ENCODE measurements around the gene BTBD19.
A peak's percentile ranks its signal among the peaks of the same experiment; 100 is the strongest.
"Not testable (repeated sequence)": the region's sequence is repeated elsewhere in the genome, so short reads cannot be mapped to it uniquely, and the experiment has no call there.

Gene BTBD19

DNA sequence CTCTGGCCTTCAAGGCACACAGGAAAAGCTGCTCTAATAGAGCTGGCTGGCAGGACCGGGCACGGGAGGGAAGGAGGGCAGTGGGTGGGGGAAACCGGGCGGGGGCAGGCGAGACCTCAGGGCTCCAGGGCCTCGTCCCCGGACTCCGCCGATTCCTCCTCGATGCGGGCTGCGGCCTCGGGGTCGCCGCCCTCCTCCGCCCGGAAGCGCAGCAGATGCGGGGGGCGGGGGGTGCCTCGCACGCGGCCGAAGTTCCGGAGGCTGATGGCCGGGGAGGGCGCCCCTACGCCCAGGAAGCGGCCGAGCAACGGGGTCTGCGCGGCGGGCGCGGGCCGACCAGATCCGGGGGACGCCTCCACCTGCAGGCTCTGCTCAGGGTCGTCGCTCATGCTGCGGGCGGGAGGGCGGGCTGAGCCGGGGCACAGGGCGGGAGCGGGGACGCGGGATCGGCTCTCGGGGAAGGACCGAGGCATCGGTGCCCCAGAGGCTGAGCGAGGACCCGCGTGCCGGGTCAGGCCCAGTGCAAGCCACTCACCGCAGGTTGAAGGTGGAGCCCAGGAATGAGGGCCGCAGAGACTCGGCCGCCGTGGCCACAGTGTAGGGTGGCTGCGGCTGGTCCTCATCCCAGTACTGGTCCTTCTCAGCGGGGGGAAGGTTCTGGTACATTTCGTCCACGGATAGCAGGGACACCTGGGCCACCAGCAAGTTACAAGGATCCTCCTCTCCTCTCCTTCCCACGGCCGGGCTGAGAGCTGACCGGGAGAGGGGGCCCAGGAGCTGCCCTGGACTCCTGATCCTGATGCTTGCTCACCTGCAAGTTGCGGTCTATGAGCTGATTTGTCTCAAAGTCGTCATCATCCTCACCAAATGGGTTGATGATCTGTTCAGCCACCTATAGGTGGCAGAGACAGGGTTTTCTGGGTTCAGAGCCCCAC is 24.0 kb upstream of the BTBD19 start:
- no peaks in the 10 kb centered on the region for H3K27me3 Mint-ChIP-seq (ENCODE audit: low read depth)
- H3K4me3 Mint-ChIP-seq, result peak overlapping the region; percentile 67

DNA sequence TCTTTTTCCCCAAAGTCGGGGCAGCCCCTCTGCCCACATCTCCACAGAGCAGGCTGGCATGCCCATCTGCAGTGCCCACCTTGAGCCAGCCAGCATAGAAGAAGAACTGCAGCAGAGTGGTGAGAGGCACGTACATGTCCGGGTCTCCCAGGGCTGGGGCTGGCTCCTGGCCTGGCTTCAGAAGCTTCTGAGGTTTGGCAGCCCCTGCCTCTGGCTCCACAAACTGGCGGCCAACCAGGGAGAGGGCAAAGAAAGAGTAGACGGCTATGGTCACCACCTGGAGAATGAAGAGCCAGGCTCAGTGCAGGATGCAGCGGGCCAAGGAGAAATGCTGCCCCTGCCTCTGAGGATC is 23.3 kb upstream of the BTBD19 start:
- Mint-ChIP-seq H3K9me3 (no peaks in the 10 kb centered on the region), H3K27me3 (ENCODE audit: low read depth) (no peaks in the 10 kb centered on the region), H3K36me3 (ENCODE audit: low read depth) (peaks cover 27% of the 10 kb centered on the region), H3K4me1 (ENCODE audit: low read depth) (peaks cover 29% of the 10 kb centered on the region), H3K27ac (peak overlapping the region; percentile 60), H3K4me3 (peak overlapping the region; percentile 67)
- no peak for DNase-seq (ENCODE audit: low spot score)

More for the DNA sequence above, 24.0 kb upstream of the BTBD19 start:
- peaks cover 32% of the 10 kb centered on the region for H3K36me3 Mint-ChIP-seq (ENCODE audit: low read depth)
- H3K27ac Mint-ChIP-seq, result peak overlapping the region; percentile 60
- H3K4me1 Mint-ChIP-seq (ENCODE audit: low read depth), result peaks cover 29% of the 10 kb centered on the region
- H3K9me3 Mint-ChIP-seq, result no peaks in the 10 kb centered on the region
- no peak for DNase-seq (ENCODE audit: low spot score)

DNA sequence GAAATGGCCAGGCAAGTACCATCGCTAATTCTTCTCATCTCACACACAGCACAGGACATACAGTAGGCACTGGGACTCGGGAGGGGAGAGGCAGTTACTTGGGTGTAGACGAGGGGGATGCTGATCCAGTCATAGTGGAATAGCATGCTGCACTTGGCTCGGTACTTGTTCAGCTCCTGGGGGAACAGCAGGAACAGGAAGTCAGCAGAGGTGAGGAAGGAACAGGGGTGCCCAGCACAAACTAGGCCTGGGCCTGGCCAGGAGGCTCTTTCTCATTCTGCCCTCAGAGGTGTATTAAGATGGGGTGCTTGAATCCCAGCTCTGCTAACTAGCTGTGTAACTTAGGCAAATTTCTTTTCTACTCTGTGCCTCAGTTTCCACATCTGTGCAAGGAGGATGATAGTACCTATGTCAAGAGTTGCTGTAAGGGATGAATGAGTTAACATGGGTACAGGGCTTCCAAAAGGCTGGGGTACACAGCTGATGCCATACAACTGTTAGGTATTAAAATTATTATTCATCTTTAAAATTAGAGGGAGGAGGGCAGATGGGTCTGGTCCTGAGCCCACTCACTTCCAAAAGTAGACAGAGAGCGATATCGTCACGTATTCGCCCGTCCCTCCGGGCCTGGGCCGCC is 22.7 kb upstream of the BTBD19 start:
- no peaks in the 10 kb centered on the region for H3K9me3 Mint-ChIP-seq
- peak overlapping the region; percentile 67 for H3K4me3 Mint-ChIP-seq
- H3K36me3 Mint-ChIP-seq (ENCODE audit: low read depth), result peaks cover 21% of the 10 kb centered on the region
- no peaks in the 10 kb centered on the region for H3K27me3 Mint-ChIP-seq (ENCODE audit: low read depth)
- no peak for DNase-seq (ENCODE audit: low spot score)
- peaks cover 26% of the 10 kb centered on the region for H3K4me1 Mint-ChIP-seq (ENCODE audit: low read depth)
- H3K27ac Mint-ChIP-seq, result peak overlapping the region; percentile 60

DNA sequence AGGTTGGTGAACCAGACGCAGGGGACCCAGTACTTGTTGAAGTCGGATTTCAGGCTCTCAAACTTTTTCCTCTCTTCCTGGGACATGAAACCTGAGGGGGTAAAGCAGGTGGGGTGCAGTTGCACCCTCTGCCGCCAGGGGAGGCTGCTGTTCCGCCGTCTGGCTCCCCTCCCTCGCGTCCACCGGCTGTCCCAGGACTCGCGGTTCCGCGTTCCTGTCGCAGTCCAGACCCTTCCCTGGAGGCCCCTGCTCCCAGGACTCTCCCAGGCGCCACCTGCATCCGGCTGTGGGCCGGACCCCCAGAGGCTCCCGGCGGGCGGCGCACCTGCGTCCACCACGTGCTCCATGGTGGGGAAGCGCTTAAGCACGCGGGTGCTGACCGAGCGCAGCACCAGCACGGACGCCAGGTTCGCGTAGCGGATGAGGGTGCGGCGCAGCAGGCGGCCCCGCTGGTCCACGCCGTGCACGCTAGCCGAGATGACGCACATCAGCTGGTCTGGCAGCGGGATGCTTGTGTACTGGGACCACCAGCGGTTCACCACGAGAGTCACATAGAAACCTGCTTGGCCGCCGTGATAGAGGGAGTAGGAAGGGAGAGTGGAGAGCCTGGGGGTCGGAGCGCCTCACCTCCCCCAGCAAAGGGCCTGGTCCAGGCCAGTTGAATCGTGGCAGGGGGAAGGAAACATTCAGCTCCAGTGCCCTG is 22.0 kb upstream of the BTBD19 start:
- H3K4me1 Mint-ChIP-seq (ENCODE audit: low read depth), result peaks cover 24% of the 10 kb centered on the region
- no peaks in the 10 kb centered on the region for H3K27me3 Mint-ChIP-seq (ENCODE audit: low read depth)
- peak overlapping the region; percentile 60 for H3K27ac Mint-ChIP-seq
- no peaks in the 10 kb centered on the region for H3K9me3 Mint-ChIP-seq
- peak overlapping the region; percentile 67 for H3K4me3 Mint-ChIP-seq
- peaks cover 14% of the 10 kb centered on the region for H3K36me3 Mint-ChIP-seq (ENCODE audit: low read depth)
- DNase-seq (ENCODE audit: low spot score), result peak; percentile 69

DNA sequence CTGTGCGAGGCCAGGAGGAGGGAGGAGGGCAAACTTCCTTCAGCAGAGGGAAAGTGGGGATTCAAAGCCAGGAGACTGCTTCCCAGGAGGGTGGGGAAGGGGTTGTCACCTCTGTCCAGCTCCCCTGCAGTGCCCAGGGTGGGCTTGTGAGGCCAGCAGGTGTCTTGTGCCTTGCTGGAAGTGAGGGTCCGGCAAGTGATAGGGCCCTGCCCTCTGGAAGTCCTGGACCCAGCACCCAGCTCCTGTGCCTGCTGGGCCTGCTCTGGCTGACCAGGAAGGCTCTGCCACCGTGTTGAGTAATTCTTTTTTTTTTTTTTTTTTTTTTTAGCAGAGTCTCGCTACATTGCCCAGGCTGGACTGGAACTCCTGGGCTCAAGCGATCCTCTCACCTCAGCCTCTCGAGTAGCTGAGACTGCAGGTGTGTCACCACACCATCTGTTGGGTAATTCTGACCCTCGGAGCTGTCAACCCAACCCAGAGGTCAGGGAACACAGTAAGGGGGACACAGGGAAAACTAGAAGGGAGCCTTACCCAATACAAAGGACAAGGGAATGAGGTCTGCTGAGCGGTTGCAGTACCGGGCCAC is 21.4 kb upstream of the BTBD19 start:
- Mint-ChIP-seq H3K36me3 (ENCODE audit: low read depth) (peaks cover 9% of the 10 kb centered on the region), H3K27me3 (ENCODE audit: low read depth) (no peaks in the 10 kb centered on the region), H3K4me1 (ENCODE audit: low read depth) (peaks cover 24% of the 10 kb centered on the region), H3K4me3 (peak overlapping the region; percentile 67), H3K9me3 (no peaks in the 10 kb centered on the region), H3K27ac (no peak overlapping the region)
- DNase-seq (ENCODE audit: low spot score), result no peak

DNA sequence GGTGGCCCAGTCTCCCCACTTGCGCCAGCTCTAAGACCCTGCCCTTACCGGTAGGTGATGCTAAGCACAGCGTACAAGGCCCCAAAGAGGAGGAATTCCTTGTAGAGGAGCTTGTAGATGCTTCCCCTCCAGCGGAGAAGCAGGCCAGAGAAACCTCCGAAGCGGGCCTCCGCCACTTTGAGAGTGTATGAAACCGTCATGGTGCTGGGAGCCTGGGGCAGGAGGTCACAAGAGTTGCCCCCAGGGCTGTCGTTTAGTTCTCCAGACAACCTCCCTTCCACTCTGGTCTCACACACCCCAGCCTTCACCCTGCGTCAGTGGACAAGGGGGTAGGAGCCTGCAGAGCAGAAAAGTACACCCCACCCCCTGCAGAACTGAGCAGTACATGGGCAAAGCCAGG is 20.8 kb upstream of the BTBD19 start:
- peaks cover 7% of the 10 kb centered on the region for H3K36me3 Mint-ChIP-seq (ENCODE audit: low read depth)
- H3K27ac Mint-ChIP-seq, result no peak overlapping the region
- DNase-seq (ENCODE audit: low spot score), result no peak
- peaks cover 24% of the 10 kb centered on the region for H3K4me1 Mint-ChIP-seq (ENCODE audit: low read depth)
- H3K9me3 Mint-ChIP-seq, result no peaks in the 10 kb centered on the region
- H3K4me3 Mint-ChIP-seq, result no peak overlapping the region
- no peaks in the 10 kb centered on the region for H3K27me3 Mint-ChIP-seq (ENCODE audit: low read depth)

DNA sequence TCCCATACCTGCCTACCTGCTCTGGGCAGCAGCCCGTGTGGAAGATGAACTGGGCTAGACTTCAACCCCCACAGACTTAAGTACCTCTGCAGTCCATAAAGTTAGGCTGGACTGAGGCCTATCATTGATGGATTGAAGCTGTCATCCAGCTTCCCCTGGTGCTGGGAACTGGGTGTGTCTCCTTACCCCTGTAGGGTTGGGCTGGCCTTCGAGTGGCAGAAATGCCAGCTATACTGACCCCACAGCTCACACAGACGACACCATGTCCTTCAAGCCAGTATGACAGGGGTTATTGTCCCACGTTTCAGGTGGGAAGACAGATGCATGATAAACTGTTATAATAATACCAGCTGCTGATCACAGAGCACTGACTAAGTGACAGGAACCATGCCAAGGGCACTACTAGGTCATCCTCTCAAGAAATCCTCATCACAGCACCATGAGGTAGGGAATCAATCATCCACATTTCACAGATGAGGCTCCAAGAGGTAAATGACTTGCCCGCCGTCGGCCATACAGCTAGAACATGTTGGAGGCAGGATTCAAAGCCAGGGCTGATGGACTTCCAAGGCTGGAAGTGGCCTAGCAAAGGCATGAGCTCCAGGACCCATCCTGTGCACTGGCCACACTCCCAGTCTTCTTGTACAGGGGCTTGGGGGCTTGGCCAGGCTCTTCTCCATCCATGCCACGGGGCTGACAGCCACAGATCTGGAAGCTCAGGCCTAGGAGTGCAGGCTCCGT is 20.0 kb upstream of the BTBD19 start, which contains the start of gene BEST4:
Gene BEST4, minus strand, starts transcription at position 51 of the 741 bp plus-strand sequence. CDS start 465 bp downstream, outside the sequence.
- Mint-ChIP-seq H3K36me3 (ENCODE audit: low read depth) (peaks cover 2% of the 10 kb centered on the region), H3K9me3 (no peaks in the 10 kb centered on the region), H3K27ac (no peak within 1 kb of the TSS), H3K4me3 (no peak within 1 kb of the TSS), H3K4me1 (ENCODE audit: low read depth) (peaks cover 22% of the 10 kb centered on the region), H3K27me3 (ENCODE audit: low read depth) (no peaks in the 10 kb centered on the region)
- no peak for DNase-seq (ENCODE audit: low spot score)

DNA sequence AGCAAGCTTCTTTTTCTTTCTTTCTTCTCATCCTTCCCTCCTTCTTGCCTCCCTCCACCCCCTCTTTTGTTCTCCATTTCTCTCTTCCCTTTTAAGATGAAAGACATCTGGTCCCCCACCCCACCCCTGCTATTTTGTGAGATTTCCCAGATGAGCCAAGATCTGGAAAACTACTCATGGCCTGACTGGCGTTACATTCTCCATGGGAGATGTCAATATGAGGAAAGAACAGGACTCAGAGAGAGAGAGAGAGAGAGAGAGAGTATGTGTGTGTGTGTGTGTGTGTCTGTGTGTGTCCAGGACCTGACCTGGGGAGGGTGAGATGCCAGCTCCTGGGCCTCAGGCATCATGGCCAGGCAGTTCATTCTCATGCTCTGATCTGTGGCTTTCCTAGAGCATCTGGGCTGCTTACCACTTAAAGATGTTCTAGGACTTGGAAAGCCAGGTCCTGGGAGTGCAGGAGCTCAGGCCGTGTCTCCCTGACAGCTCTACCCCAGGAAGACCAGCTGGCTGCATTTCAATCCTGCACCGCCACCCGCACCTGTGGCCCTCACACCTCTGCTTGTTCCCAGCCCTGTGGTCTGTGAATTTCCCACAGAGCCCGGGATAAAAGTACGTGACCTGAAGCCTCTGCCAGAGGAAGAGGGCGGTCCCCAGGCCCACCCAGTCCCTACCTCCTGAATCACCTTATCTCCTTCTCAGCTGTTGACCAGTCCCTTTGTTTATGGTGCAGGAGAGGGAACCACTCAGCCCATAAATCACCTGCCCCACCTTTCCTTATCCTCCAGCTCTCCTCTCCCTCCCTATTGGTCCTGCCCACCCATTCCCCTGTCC is 17.1 kb upstream of the BTBD19 start:
- no peak for DNase-seq (ENCODE audit: low spot score)
- H3K9me3 Mint-ChIP-seq, result no peaks in the 10 kb centered on the region
- H3K27me3 Mint-ChIP-seq (ENCODE audit: low read depth), result no peaks in the 10 kb centered on the region
- no peak overlapping the region for H3K27ac Mint-ChIP-seq
- H3K4me3 Mint-ChIP-seq, result no peak overlapping the region
- no peaks in the 10 kb centered on the region for H3K36me3 Mint-ChIP-seq (ENCODE audit: low read depth)
- H3K4me1 Mint-ChIP-seq (ENCODE audit: low read depth), result peaks cover 5% of the 10 kb centered on the region

DNA sequence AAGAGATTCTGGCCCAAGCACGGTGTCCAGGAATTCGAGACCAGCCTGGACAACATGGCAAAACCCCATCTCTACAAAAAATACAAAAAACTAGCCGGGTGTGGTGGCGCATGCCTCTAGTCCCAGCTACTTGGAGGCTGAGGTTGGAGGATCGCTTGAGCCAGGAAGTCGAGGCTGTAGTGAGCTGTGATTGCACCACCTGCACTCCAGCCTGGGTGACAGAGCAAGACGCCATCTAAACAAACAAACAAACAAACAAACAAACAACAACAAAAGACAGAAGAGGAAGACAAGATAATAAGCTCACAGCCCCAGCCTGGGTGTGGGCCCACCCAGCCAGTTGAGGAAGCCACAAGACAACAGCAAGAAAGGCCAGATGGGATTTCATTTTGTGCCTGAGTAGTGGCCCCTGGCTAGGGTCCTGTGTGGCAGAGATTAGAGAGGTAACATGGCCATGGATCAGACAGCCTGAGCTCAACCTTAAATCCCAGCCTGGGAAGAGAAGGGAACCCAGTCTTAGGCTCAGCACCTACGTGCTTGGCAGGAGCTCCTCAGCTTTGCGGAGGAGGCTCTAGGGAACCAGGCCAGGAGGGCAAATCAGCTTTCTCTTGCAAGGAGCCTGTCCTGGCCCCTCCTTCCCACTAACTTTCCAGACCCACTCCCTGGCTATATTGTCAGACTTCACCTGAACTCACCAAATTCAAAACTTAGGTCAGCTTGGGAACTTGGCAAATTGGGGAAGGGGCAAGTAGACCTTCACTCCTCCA is 15.4 kb upstream of the BTBD19 start:
- Mint-ChIP-seq H3K4me1 (ENCODE audit: low read depth) (peaks cover 2% of the 10 kb centered on the region), H3K36me3 (ENCODE audit: low read depth) (no peaks in the 10 kb centered on the region), H3K4me3 (no peak overlapping the region), H3K27ac (no peak overlapping the region), H3K9me3 (no peaks in the 10 kb centered on the region), H3K27me3 (ENCODE audit: low read depth) (no peaks in the 10 kb centered on the region)
- no peak for DNase-seq (ENCODE audit: low spot score)

DNA sequence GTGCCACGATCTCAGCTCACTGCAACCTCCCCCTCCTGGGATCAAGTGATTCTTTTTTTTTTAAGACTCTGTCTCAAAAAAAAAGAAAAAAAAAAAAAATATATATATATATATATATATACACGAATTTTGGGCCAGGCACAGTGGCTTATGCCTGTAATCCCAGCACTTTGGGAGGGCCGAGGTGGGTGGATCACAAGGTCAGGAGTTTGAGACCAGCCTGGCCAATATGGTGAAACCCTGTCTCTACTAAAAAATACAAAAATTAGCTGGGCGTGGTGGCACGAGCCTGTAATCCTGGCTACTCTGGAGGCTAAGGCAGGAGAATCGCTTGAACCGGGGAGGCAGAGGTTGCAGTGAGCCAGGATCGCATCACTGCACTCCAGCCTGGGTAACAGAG is 10.4 kb upstream of the BTBD19 start:
- not testable (repeated sequence) for DNase-seq (ENCODE audit: low spot score); H3K27me3 Mint-ChIP-seq (ENCODE audit: low read depth); H3K4me3 Mint-ChIP-seq; H3K9me3 Mint-ChIP-seq
- Mint-ChIP-seq H3K27ac (peak overlapping the region; percentile 36), H3K4me1 (ENCODE audit: low read depth) (peaks cover 23% of the 10 kb centered on the region), H3K36me3 (ENCODE audit: low read depth) (peaks cover 16% of the 10 kb centered on the region)

DNA sequence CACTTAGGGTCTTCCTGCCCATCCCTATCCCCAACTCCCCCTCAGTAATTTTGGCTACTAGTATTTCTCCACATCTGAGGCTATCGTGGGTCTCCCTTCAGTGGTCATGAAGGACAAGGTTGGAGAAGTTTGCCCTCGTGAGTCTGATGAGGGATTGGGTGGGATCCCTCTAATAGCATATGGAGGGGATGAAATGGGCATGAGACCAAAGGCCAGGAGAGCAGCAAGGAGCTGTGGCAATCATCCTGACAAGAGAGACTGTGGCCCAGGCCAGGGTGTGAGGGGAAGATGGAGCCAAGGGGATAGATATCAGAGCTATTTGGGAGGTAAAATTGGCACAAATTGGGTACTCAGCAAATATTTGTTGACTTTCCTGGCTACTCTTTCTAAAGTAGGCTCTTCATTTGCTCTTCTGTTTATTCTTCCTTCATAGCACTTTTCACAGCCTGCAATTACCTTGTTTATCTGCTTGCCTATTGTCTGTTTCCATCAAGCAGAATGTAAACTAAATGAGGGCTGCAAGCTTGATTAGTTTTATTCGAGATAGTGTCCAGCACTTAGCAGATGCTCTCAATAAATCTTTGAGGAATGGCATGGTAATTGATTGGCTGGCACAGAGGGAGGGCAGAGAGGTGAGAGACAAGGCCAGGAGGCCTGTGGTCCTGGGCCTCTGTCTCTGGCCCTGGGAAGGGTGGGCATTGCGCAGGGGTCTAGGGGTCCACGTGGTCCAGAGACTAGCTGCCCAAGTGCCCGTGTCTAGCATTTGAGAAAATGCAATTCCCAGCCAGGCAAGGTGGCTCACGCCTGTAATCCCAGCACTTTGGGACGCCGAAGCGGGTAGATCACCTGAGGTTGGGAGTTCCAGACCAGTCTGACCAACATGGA is 9.6 kb upstream of the BTBD19 start:
- peak overlapping the region; percentile 100 for H3K27ac Mint-ChIP-seq
- peak overlapping the region; percentile 99 for H3K4me3 Mint-ChIP-seq
- no peaks in the 10 kb centered on the region for H3K9me3 Mint-ChIP-seq
- H3K27me3 Mint-ChIP-seq (ENCODE audit: low read depth), result no peaks in the 10 kb centered on the region
- H3K36me3 Mint-ChIP-seq (ENCODE audit: low read depth), result peaks cover 23% of the 10 kb centered on the region
- peaks cover 26% of the 10 kb centered on the region for H3K4me1 Mint-ChIP-seq (ENCODE audit: low read depth)
- DNase-seq (ENCODE audit: low spot score), result no peak
